Measurements from ENCODE around the gene SERPINI1.

Gene SERPINI1

DNA sequence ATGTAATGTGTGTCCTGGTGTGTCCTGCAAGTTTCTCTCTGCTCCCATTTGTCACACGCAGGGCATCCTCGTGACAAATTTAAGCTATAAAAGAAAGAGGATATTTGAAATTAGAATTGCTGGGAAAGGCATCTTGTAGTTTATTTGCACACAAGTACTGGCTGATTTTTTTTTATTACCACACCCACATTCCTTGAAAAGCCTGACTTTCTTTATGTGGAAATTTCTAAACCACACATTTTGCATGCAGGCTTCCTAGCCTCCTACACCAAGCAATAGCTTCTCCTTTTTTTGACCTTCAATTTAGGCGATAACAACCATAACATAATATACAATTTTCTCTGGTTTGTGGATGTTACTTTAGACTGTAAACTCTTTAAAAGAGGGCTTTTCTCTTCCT is 126.1 kb downstream of the SERPINI1 start:
- H3K4me1 ChIP-seq (ENCODE audit: control insufficient read depth, insufficient read depth, low read length) = no peaks in the 10 kb centered on the region
- H3K9ac ChIP-seq (ENCODE audit: low read length) = no peak overlapping the region
- H3K27me3 ChIP-seq (ENCODE audit: control insufficient read depth, insufficient read depth, low read length) = no peaks in the 10 kb centered on the region
- no peak overlapping the region for H3K4me3 ChIP-seq (ENCODE audit: low read length)
- H3K9me3 ChIP-seq (ENCODE audit: control insufficient read depth, low read length) = no peaks in the 10 kb centered on the region
- no peaks in the 10 kb centered on the region for H3K36me3 ChIP-seq (ENCODE audit: control insufficient read depth, insufficient read depth, low read length)

DNA sequence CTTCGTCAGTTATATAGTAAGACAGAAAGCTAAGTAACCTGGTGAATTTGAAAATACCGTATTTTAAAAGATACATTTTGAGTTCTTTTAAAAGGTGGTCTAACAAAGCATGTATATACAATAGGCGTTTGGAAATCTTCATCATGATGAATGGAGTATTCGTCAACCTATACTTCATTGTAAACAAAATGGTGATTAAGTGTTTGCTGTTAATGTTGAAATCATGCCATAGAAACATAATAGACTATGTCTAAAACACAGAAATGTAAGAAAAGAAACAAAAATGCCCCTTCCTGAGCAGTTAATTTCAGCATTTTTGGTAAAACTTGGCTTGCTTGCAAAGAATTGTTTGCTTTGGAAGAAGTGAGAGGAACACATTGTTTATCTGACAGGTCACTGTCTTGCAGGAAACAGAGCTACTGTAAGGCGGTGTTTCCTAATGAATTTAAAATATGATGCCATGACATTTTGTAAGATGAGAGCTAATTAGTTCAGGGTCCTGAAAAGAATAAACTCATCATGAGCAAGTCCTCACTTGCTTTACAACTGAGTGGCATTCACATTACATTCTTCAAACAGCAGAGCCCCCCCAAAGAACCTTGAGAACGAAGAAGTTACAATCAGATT is 126.7 kb downstream of the SERPINI1 start:
- Histone ChIP-seq H3K9ac (ENCODE audit: low read length) (no peak overlapping the region), H3K9me3 (ENCODE audit: control insufficient read depth, low read length) (no peaks in the 10 kb centered on the region), H3K4me3 (ENCODE audit: low read length) (no peak overlapping the region), H3K27me3 (ENCODE audit: control insufficient read depth, insufficient read depth, low read length) (no peaks in the 10 kb centered on the region), H3K36me3 (ENCODE audit: control insufficient read depth, insufficient read depth, low read length) (no peaks in the 10 kb centered on the region), H3K4me1 (ENCODE audit: control insufficient read depth, insufficient read depth, low read length) (no peaks in the 10 kb centered on the region)

DNA sequence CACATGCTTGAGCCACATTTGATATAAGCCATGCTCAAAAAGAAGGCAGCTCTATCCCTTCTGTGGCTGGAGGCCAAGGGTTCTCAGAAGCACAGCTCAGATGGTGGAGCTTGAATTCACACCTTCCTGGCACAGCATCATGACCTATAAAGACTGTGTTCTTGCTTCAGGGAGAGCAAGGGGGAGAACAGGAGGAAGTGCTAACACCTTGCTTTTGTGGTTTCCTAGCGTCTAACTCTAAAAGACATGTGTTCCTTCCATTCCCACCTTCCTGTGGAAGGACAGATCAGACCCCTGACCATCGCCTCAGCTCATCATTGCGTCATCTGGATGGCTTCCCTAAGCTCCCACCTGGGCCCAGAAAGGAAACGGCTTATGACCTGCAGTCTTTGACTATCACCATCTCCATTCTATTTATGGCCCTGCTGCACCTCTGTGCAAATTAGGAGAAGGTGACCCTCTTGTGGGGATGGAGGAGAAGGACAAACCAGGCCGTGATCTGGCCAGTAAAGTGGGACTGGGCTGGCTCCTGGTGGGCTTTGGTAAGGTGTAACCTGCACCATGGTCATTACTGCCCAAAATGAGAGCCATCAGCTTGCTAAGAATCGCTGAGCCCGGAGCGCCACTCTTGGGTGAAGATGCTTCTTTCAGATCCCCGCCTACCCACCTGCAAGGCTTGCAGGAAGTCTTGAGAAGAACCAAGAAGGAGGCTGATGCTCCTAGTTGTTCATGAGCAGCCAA is 128.5 kb downstream of the SERPINI1 start:
- Histone ChIP-seq H3K27me3 (ENCODE audit: control insufficient read depth, insufficient read depth, low read length) (no peaks in the 10 kb centered on the region), H3K9ac (ENCODE audit: low read length) (no peak overlapping the region), H3K4me3 (ENCODE audit: low read length) (no peak overlapping the region), H3K36me3 (ENCODE audit: control insufficient read depth, insufficient read depth, low read length) (no peaks in the 10 kb centered on the region), H3K9me3 (ENCODE audit: control insufficient read depth, low read length) (no peaks in the 10 kb centered on the region), H3K4me1 (ENCODE audit: control insufficient read depth, insufficient read depth, low read length) (no peaks in the 10 kb centered on the region)

DNA sequence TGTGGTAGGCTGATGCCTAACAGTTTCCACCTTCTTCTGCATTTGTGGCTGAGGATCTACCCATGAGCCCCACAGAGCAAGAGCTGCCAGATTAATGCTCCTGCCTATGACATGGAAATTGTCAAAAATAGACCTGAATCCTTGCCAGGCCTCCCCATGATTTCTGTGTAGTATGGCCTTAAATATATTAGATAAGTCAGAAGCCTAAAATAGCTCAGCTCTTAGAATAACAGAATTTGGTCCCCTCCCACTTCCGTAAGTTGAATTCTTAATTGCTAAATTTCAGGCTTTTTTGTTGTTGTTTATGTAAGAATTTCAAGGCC is 129.0 kb downstream of the SERPINI1 start:
- no peaks in the 10 kb centered on the region for H3K9me3 ChIP-seq (ENCODE audit: control insufficient read depth, low read length)
- no peaks in the 10 kb centered on the region for H3K27me3 ChIP-seq (ENCODE audit: control insufficient read depth, insufficient read depth, low read length)
- no peaks in the 10 kb centered on the region for H3K4me1 ChIP-seq (ENCODE audit: control insufficient read depth, insufficient read depth, low read length)
- H3K36me3 ChIP-seq (ENCODE audit: control insufficient read depth, insufficient read depth, low read length) = no peaks in the 10 kb centered on the region
- H3K9ac ChIP-seq (ENCODE audit: low read length) = no peak overlapping the region
- H3K4me3 ChIP-seq (ENCODE audit: low read length) = no peak overlapping the region

- Histone ChIP-seq H3K4me1 (ENCODE audit: control insufficient read depth, insufficient read depth, low read length) (no peaks in the 10 kb centered on the region), H3K36me3 (ENCODE audit: control insufficient read depth, insufficient read depth, low read length) (no peaks in the 10 kb centered on the region), H3K27me3 (ENCODE audit: control insufficient read depth, insufficient read depth, low read length) (no peaks in the 10 kb centered on the region), H3K9ac (ENCODE audit: low read length) (no peak overlapping the region), H3K4me3 (ENCODE audit: low read length) (no peak overlapping the region), H3K9me3 (ENCODE audit: control insufficient read depth, low read length) (no peaks in the 10 kb centered on the region)
Measured at GRCh38 chr3:167866331-167866730, 130.8 kb downstream of the SERPINI1 start.

DNA sequence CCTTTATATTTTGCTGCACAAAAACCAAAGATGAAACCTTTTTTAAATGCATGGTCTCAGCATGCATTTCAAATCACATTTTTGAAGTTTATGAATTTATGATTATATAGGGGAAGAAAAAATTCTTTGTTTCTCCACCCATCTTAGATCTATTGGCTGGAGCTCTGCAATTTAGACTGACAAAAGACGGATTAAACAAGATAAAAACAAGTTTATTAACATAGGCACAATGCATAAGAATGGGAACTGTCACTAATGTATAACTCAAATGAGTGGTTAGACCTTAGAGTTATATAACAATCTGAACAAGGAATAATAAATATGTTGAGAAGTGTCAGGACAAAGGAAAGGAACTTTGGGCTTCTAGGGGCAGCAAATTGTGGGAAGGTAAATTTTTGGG is 132.5 kb downstream of the SERPINI1 start:
- Histone ChIP-seq H3K4me3 (ENCODE audit: low read length) (no peak overlapping the region), H3K9me3 (ENCODE audit: control insufficient read depth, low read length) (no peaks in the 10 kb centered on the region), H3K27me3 (ENCODE audit: control insufficient read depth, insufficient read depth, low read length) (no peaks in the 10 kb centered on the region), H3K4me1 (ENCODE audit: control insufficient read depth, insufficient read depth, low read length) (no peaks in the 10 kb centered on the region), H3K9ac (ENCODE audit: low read length) (no peak overlapping the region), H3K36me3 (ENCODE audit: control insufficient read depth, insufficient read depth, low read length) (no peaks in the 10 kb centered on the region)

DNA sequence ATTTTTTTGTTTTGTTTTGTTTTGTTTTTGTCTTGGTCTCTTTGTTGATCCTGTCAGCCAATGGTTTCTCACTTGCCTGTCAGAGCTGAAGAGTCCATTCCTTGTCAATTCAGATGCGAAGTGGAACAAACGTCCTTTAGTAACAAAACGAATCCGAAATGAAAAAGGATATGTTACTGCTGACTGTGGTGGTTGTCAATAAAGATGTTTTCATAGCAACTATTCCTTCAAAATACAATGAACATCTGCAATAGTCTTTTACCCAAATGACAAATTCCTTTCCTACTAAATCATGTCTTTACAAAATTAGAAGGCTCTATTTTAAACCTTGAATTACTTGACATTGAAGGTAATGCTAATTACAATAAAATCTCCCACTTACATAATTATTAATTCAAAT is 134.7 kb downstream of the SERPINI1 start:
- H3K36me3 ChIP-seq (ENCODE audit: control insufficient read depth, insufficient read depth, low read length) = no peaks in the 10 kb centered on the region
- H3K9ac ChIP-seq (ENCODE audit: low read length) = no peak overlapping the region
- no peaks in the 10 kb centered on the region for H3K4me1 ChIP-seq (ENCODE audit: control insufficient read depth, insufficient read depth, low read length)
- H3K9me3 ChIP-seq (ENCODE audit: control insufficient read depth, low read length) = no peaks in the 10 kb centered on the region
- no peaks in the 10 kb centered on the region for H3K27me3 ChIP-seq (ENCODE audit: control insufficient read depth, insufficient read depth, low read length)
- H3K4me3 ChIP-seq (ENCODE audit: low read length) = no peak overlapping the region

DNA sequence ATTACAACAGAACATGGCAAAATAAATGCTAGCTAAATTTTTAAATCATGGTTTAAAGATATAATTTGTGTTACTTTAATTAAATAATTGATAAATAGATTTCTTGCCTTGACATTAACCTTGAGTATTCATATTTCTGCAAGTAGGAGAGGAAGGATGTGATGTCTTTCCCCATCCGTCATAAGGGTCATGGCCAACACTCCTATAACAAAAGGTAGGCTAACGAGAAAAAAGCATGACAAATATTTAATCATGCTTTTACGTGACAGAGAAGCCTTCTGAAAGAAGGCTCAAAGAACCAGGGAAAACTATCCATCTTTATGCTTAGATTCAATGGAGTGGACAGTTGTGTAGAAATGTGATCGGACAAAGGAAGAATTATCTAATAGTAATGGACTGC is 135.2 kb downstream of the SERPINI1 start:
- Histone ChIP-seq H3K9ac (ENCODE audit: low read length) (no peak overlapping the region), H3K27me3 (ENCODE audit: control insufficient read depth, insufficient read depth, low read length) (no peaks in the 10 kb centered on the region), H3K36me3 (ENCODE audit: control insufficient read depth, insufficient read depth, low read length) (no peaks in the 10 kb centered on the region), H3K4me1 (ENCODE audit: control insufficient read depth, insufficient read depth, low read length) (no peaks in the 10 kb centered on the region), H3K9me3 (ENCODE audit: control insufficient read depth, low read length) (no peaks in the 10 kb centered on the region), H3K4me3 (ENCODE audit: low read length) (no peak overlapping the region)

DNA sequence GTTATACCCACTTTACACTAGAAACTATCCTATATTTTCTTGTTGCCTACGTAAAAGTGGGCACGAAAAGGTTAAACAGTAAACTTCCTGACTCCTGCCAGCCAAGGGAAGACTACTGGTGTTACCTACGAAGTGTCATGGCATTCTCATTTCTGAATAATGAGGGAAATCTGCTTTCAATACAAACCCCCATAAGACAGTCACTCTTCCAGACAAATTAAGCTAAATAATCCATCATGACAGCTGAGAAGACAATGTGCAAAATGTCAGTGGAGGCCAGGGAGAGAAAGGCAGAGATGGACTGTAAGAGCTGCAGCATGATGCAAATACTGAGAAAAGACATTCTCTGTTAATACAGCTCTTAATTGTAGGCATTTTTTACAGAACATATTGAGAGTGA is 136.5 kb downstream of the SERPINI1 start:
- Histone ChIP-seq H3K9me3 (ENCODE audit: control insufficient read depth, low read length) (no peaks in the 10 kb centered on the region), H3K4me1 (ENCODE audit: control insufficient read depth, insufficient read depth, low read length) (no peaks in the 10 kb centered on the region), H3K9ac (ENCODE audit: low read length) (no peak overlapping the region), H3K4me3 (ENCODE audit: low read length) (no peak overlapping the region), H3K36me3 (ENCODE audit: control insufficient read depth, insufficient read depth, low read length) (no peaks in the 10 kb centered on the region), H3K27me3 (ENCODE audit: control insufficient read depth, insufficient read depth, low read length) (no peaks in the 10 kb centered on the region)

DNA sequence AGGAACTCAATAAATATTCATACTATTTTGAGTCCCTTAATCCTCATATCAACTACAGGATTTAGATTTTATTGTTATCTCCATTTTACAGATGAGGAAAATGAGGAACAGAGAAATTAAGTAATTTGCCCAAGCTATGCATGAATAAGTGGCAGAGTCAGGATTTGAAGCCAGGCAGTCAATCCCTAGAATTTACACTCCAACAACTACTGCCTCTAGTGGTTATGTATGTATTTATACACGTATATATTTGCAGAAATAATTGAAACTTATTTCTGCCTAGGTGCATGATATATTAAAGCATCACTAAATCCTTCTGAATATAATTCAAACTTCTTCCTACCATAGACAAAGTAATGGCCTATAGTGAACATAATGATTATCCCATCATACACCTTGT is 137.4 kb downstream of the SERPINI1 start:
- H3K9ac ChIP-seq (ENCODE audit: low read length) = no peak overlapping the region
- no peak overlapping the region for H3K4me3 ChIP-seq (ENCODE audit: low read length)
- H3K4me1 ChIP-seq (ENCODE audit: control insufficient read depth, insufficient read depth, low read length) = no peaks in the 10 kb centered on the region
- H3K9me3 ChIP-seq (ENCODE audit: control insufficient read depth, low read length) = no peaks in the 10 kb centered on the region
- no peaks in the 10 kb centered on the region for H3K36me3 ChIP-seq (ENCODE audit: control insufficient read depth, insufficient read depth, low read length)
- no peaks in the 10 kb centered on the region for H3K27me3 ChIP-seq (ENCODE audit: control insufficient read depth, insufficient read depth, low read length)

- H3K9ac ChIP-seq (ENCODE audit: low read length) = no peak overlapping the region
- H3K9me3 ChIP-seq (ENCODE audit: control insufficient read depth, low read length) = no peaks in the 10 kb centered on the region
- H3K27me3 ChIP-seq (ENCODE audit: control insufficient read depth, insufficient read depth, low read length) = no peaks in the 10 kb centered on the region
- H3K4me1 ChIP-seq (ENCODE audit: control insufficient read depth, insufficient read depth, low read length) = no peaks in the 10 kb centered on the region
- no peaks in the 10 kb centered on the region for H3K36me3 ChIP-seq (ENCODE audit: control insufficient read depth, insufficient read depth, low read length)
- no peak overlapping the region for H3K4me3 ChIP-seq (ENCODE audit: low read length)
Measured at GRCh38 chr3:167874671-167875372, 139.3 kb downstream of the SERPINI1 start.
